GM12878 (cell line): ENCODE results near the gene LEP. TPM values are rescaled to one million over a fixed set of nuclear protein-coding genes. Genes with fewer than 3 reads are reported as not detected.

Source experiments
- ATAC-seq: fragments of 200-7000 bp; cut with Tn5 transposase; 3 replicates; pipeline ENCODE4 v1.9.1; 2020; ENCODE audit warnings: mild to moderate bottlenecking, moderate library complexity
- BruUV-seq: library from RNA; stranded (reverse); fragments of 400-500 nt; replicated peaks from 2 replicates; lab custom pipeline; 2021; lab: Mats Ljungman, UMichigan
- CTCF ChIA-PET: fragments of 300-600 bp; sonication (Branson Sonifier 250); formaldehyde crosslinking; extraction: SDS; loops from one replicate; lab custom pipeline; 2021; ENCODE audit warnings: inconsistent platforms; lab: Yijun Ruan, JAX
- POLR2A ChIA-PET: fragments of 350-600 bp; formaldehyde crosslinking; extraction: SDS; loops from one replicate; lab custom pipeline; 2021; ENCODE audit warnings: inconsistent platforms; lab: Charles Lee
- RAD21 ChIA-PET: fragments of 300-600 bp; sonication (Branson Sonifier 250); formaldehyde crosslinking; loops from one replicate; lab custom pipeline; 2023; ENCODE audit warnings: antibody characterized with exemption; ENCODE audit not compliant: unreplicated experiment; lab: Charles Lee
- SMC1A ChIA-PET: fragments of 300-600 bp; sonication (Branson Sonifier 250); formaldehyde crosslinking; loops from one replicate; lab custom pipeline; 2023; ENCODE audit not compliant: unreplicated experiment, uncharacterized antibody; lab: Charles Lee
- DNase-seq: peaks from one replicate; pipeline ENCODE4 v3.0.0-alpha.2; 2011; ENCODE audit warnings: low read depth, low spot score
- FAIRE-seq: peaks from 3 replicates; lab custom pipeline; 2011; peaks lifted over from hg19 to GRCh38; lab: Jason Lieb, UNC
- H2AFZ ChIP-seq: 2 replicates; pipeline ENCODE4 v1.6.0; 2011; ENCODE audit warnings: low read depth, low read length, control low read depth; ENCODE audit not compliant: control insufficient read depth
- H3K27ac ChIP-seq: 2 replicates; pipeline ENCODE4 v1.5.1; 2011; ENCODE audit warnings: control low read depth; ENCODE audit not compliant: control insufficient read depth, insufficient read depth
- H3K27me3 ChIP-seq, 2 experiments: replicated peaks in 1 of 2; 2 replicates each; pipeline versions ENCODE4 v1.6.0 to v1.6.1; 2011; ENCODE audit warnings: low read length in 1 of 2; ENCODE audit not compliant: control insufficient read depth in 2 of 2, insufficient read depth in 2 of 2
- H3K36me3 ChIP-seq, 2 experiments: 2 replicates each; pipeline ENCODE4 v1.5.1; 2011; ENCODE audit warnings: low read length in 1 of 2; ENCODE audit not compliant: control insufficient read depth in 2 of 2, insufficient read depth in 2 of 2
- H3K4me1 ChIP-seq: 2 replicates; pipeline ENCODE4 v1.6.1; 2011; ENCODE audit warnings: mild to moderate bottlenecking, low read length, moderate library complexity, mixed read lengths; ENCODE audit not compliant: control insufficient read depth, insufficient read depth
- H3K4me2 ChIP-seq: 2 replicates; pipeline ENCODE4 v1.6.0; 2011; ENCODE audit warnings: control low read depth; ENCODE audit not compliant: control insufficient read depth, insufficient read depth
- H3K4me3 ChIP-seq: fragments of 200-600 bp; sonication (generic); 2 replicates; pipeline ENCODE4 v1.5.1; 2016
- H3K79me2 ChIP-seq: 2 replicates; pipeline ENCODE4 v1.6.0; 2011; ENCODE audit warnings: low read length; ENCODE audit not compliant: control insufficient read depth, insufficient read depth
- H3K9ac ChIP-seq: 2 replicates; pipeline ENCODE4 v1.8.0; 2011; ENCODE audit warnings: low read length, control low read depth, mixed read lengths; ENCODE audit not compliant: control insufficient read depth, insufficient read depth
- H3K9me3 ChIP-seq: replicated peaks from 3 replicates; pipeline ENCODE4 v1.5.1; 2011; ENCODE audit warnings: mild to moderate bottlenecking, low read length; ENCODE audit not compliant: control insufficient read depth, insufficient read depth
- H4K20me1 ChIP-seq: 2 replicates; pipeline ENCODE4 v1.6.0; 2011; ENCODE audit not compliant: control insufficient read depth, insufficient read depth
- FOS ChIP-seq: IDR thresholded peaks from 3 replicates; pipeline ENCODE4 v1.6.1; 2011; ENCODE audit warnings: borderline replicate concordance; ENCODE audit not compliant: insufficient read length; ENCODE audit errors: extremely low read depth
- ZBED1 ChIP-seq: IDR thresholded peaks from 2 replicates; pipeline ENCODE4 v1.6.1; 2016; ENCODE audit warnings: borderline replicate concordance
- ZNF687 ChIP-seq: fragments of 450-650 bp; IDR thresholded peaks from 2 replicates; pipeline ENCODE4 v1.6.1; 2017; ENCODE audit warnings: mild to moderate bottlenecking, moderate library complexity
- WGBS: methylation state at CpG from one replicate; pipeline ENCODE4 v1.1.6; 2016; ENCODE audit warnings: low lambda C conversion rate; ENCODE audit not compliant: insufficient replicate concordance, insufficient coverage; ENCODE audit errors: missing lambda C conversion rate; 5-methylcytosine and 5-hydroxymethylcytosine counted together
- in situ Hi-C: fragments of 300-500 bp; cut with MboI; formaldehyde crosslinking; loops from 9 replicates; pipeline ENCODE4 v1.14.3; 2018; ENCODE audit warnings: mixed read lengths
- intact Hi-C: fragments of 100-400 bp; cut with micrococcal nuclease; formaldehyde crosslinking; loops from one replicate; pipeline ENCODE4 v1.14.2; 2022; ENCODE audit not compliant: unreplicated experiment
- polyA plus RNA-seq, 11 experiments: library from polyadenylated mRNA; depleted of rRNA in 4 of 11; unstranded in 6 of 11; stranded (reverse) in 5 of 11; fragments of >200 nt; fragmentation: Nextera tagmentation in 4 of 11; fragmentation: Illumina TruSeq in 1 of 11; extraction: Ambion mirVana in 4 of 11; extraction: Trizol in 1 of 11; gene quantifications; 1 replicate in 1 of 11; 2 replicates in 10 of 11; pipeline versions ENCODE4 v1.2.1 to v1.2.3, GENCODE V29; 2011 to 2016; ENCODE audit warnings: inconsistent platforms in 2 of 11, missing spikeins in 2 of 11, low read depth in 1 of 11
- total RNA-seq, 4 experiments: library from RNA; depleted of rRNA in 3 of 4; stranded (reverse); fragments of >200 nt in 3 of 4; fragmentation: Illumina TruSeq in 1 of 4; extraction: Trizol in 1 of 4; gene quantifications; 2 replicates each; pipeline versions ENCODE4 v1.2.1 to v1.2.3, GENCODE V29; 2013 to 2021

Gene LEP
- total and polyA plus RNA-seq, 10 of the 15 experiments (the other 5 are each of a cell fraction or from before 2014, with no cell fraction given) = not detected

GRCh38 chr7:128206747-128207500 is 34.2 kb upstream of the LEP start:
- FAIRE-seq = no peak
- Histone ChIP-seq H3K4me2 (no peak overlapping the region), H3K27me3 (peaks cover 0 to 7% of the 10 kb centered on the region in 2 experiments), H3K9me3 (no peaks in the 10 kb centered on the region), H3K79me2 (no peaks in the 10 kb centered on the region), H3K4me3 (no peak overlapping the region), H3K4me1 (no peaks in the 10 kb centered on the region), H2AFZ (no peak overlapping the region), H3K36me3 (no peaks in the 10 kb centered on the region), H4K20me1 (0 out of 2 replicates have a peak, but pooled peaks cover 3% of the 10 kb centered on the region), H3K9ac (no peak overlapping the region), H3K27ac (no peak overlapping the region)
- in situ Hi-C loops (loop anchor here (5.0 kb wide), 2 partner anchors 70 to 495 kb away; no protein-coding TSS in a partner anchor), intact Hi-C loops (loop anchor here (5.0 kb wide), 2 partner anchors 170 to 760 kb away; no protein-coding TSS in a partner anchor)
- ChIA-PET SMC1A (interaction anchor here (0.9 kb wide), 1 partner anchor 71 kb away, joined by 3 read pairs; no protein-coding TSS in a partner anchor), CTCF (interaction anchor here (0.8 to 8.6 kb wide), 4 partner anchors 12 to 702 kb away, joined by 3 to 152 read pairs (median 67); no protein-coding TSS in a partner anchor), POLR2A (no interaction called here), RAD21 (interaction anchor here (0.9 to 5.8 kb wide), 4 partner anchors 8 to 579 kb away, joined by 3 to 86 read pairs (median 38); no protein-coding TSS in a partner anchor)
- DNase-seq = no peak
- TF ChIP-seq ZNF687 = no peak
- no peak for TF ChIP-seq FOS
- TF ChIP-seq ZBED1 = no peak
- 20% methylated on average over 9 of the region's 9 CpGs for WGBS
- BruUV-seq = no TSS peak
- ATAC-seq = no peak
